PC-3 (cell line): Measurements from ENCODE around the gene GFY. TPM values are rescaled to one million over a fixed set of nuclear protein-coding genes. Genes with fewer than 3 reads are reported as not detected.
A peak's percentile ranks its signal among the peaks of the same experiment; 100 is the strongest.

Source experiments
- ATAC-seq: fragments of 200-7000 bp; cut with Tn5 transposase; 2 replicates; pipeline ENCODE4 v1.9.1; 2020; ENCODE audit warnings: mild to moderate bottlenecking, moderate library complexity
- BruUV-seq: library from RNA; stranded (reverse); fragments of 400-500 nt; replicated peaks from 2 replicates; lab custom pipeline; 2021; lab: Mats Ljungman, UMichigan
- CTCF ChIA-PET: fragments of 300-600 bp; sonication (Branson Sonifier 250); formaldehyde crosslinking; loops from one replicate; lab custom pipeline; 2022; ENCODE audit warnings: antibody characterized with exemption; lab: Charles Lee
- POLR2A ChIA-PET: fragments of 300-600 bp; sonication (Branson Sonifier 250); formaldehyde crosslinking; loops from one replicate; lab custom pipeline; 2022; ENCODE audit warnings: antibody characterized with exemption; ENCODE audit not compliant: unreplicated experiment; lab: Charles Lee
- DNase-seq: peaks from one replicate; pipeline ENCODE4 v3.0.0-alpha.2; 2015
- H2AFZ ChIP-seq: fragments of 300-600 bp; sonication (generic); 2 replicates; pipeline ENCODE4 v1.6.0; 2016; ENCODE audit warnings: antibody characterized with exemption, low read length
- H3F3A ChIP-seq: fragments of 300-600 bp; sonication (generic); one replicate; pipeline ENCODE4 v1.6.0; 2017; ENCODE audit warnings: antibody characterized with exemption, low read length, control low read depth, mild to moderate bottlenecking; ENCODE audit not compliant: unreplicated experiment
- H3K27ac ChIP-seq: fragments of 300-600 bp; sonication (generic); 2 replicates; pipeline ENCODE4 v1.5.1; 2016; ENCODE audit warnings: mild to moderate bottlenecking, low read length
- H3K27me3 ChIP-seq: fragments of 300-600 bp; sonication (generic); 2 replicates; pipeline ENCODE4 v1.6.1; 2016; ENCODE audit warnings: low read length, mixed read lengths
- H3K36me3 ChIP-seq: fragments of 300-600 bp; sonication (generic); 2 replicates; pipeline ENCODE4 v1.6.1; 2016; ENCODE audit warnings: low read depth, mixed run types, low read length, mixed read lengths
- H3K4me1 ChIP-seq: fragments of 300-600 bp; sonication (generic); 2 replicates; pipeline ENCODE4 v1.5.1; 2016; ENCODE audit warnings: low read length; ENCODE audit not compliant: insufficient read depth
- H3K4me2 ChIP-seq: fragments of 300-600 bp; sonication (generic); 2 replicates; pipeline ENCODE4 v1.6.0; 2016; ENCODE audit warnings: low read length
- H3K4me3 ChIP-seq: fragments of 300-600 bp; sonication (generic); 2 replicates; pipeline ENCODE4 v1.5.1; 2016; ENCODE audit warnings: mild to moderate bottlenecking, low read length, mixed read lengths
- H3K79me2 ChIP-seq: fragments of 300-600 bp; sonication (generic); 2 replicates; pipeline ENCODE4 v1.6.1; 2017; ENCODE audit warnings: low read length, mixed read lengths
- H3K9ac ChIP-seq: fragments of 300-600 bp; sonication (generic); 2 replicates; pipeline ENCODE4 v1.6.0; 2016; ENCODE audit warnings: mild to moderate bottlenecking, low read length
- H3K9me2 ChIP-seq: fragments of 300-600 bp; sonication (generic); replicated peaks from 2 replicates; pipeline ENCODE4 v1.6.1; 2016; ENCODE audit warnings: mixed run types, low read length, mixed read lengths
- H3K9me3 ChIP-seq: fragments of 300-600 bp; sonication (generic); 2 replicates; pipeline ENCODE4 v1.6.1; 2016; ENCODE audit warnings: low read length, mixed read lengths
- H4K20me1 ChIP-seq: fragments of 300-600 bp; sonication (generic); 2 replicates; pipeline ENCODE4 v1.6.1; 2016; ENCODE audit warnings: low read length, mixed read lengths
- CTCF ChIP-seq: fragments of 300-600 bp; sonication (generic); conservative IDR thresholded peaks from 2 replicates; pipeline ENCODE4 v1.5.1; 2017; ENCODE audit warnings: antibody characterized with exemption, low read depth, mild to moderate bottlenecking, low read length
- EZH2 ChIP-seq: fragments of 300-600 bp; sonication (generic); IDR thresholded peaks from one replicate; pipeline ENCODE4 v1.6.1; 2017; ENCODE audit warnings: antibody characterized with exemption, mild to moderate bottlenecking, low read length; ENCODE audit not compliant: unreplicated experiment
- EZH2phosphoT487 ChIP-seq: fragments of 300-600 bp; sonication (generic); IDR thresholded peaks from 2 replicates; pipeline ENCODE4 v1.6.1; 2018; ENCODE audit warnings: mild to moderate bottlenecking, antibody characterized with exemption, low read length, borderline replicate concordance
- intact Hi-C: fragments of 100-400 bp; cut with micrococcal nuclease; formaldehyde crosslinking; loops from 2 replicates; pipeline ENCODE4 v1.9.0; 2023
- total RNA-seq: library from RNA; depleted of rRNA; stranded (reverse); fragments of >200 nt; gene quantifications from 2 replicates; pipeline ENCODE4 v1.2.3, GENCODE V29; 2014

GFY gene
- total RNA-seq, 1 experiment from 2014 or later: not detected

GRCh38 chr19:49428547-49429451 lies 3.6 kb downstream of the GFY start:
- BruUV-seq: no TSS peak
- Histone ChIP-seq H3K9ac (no peak overlapping the region), H3K36me3 (no peaks in the 10 kb centered on the region), H3K9me3 (no peaks in the 10 kb centered on the region), H2AFZ (peak overlapping the region; percentile 85), H3K4me1 (0 out of 2 replicates have a peak, but pooled peaks cover 8% of the 10 kb centered on the region), H3K9me2 (no peaks in the 10 kb centered on the region), H3K79me2 (no peaks in the 10 kb centered on the region), H3K4me2 (peak overlapping the region; percentile 87), H4K20me1 (no peaks in the 10 kb centered on the region), H3K4me3 (peak overlapping the region; percentile 55), H3K27me3 (peaks cover 51% of the 10 kb centered on the region), H3F3A (no peaks in the 10 kb centered on the region), H3K27ac (no peak overlapping the region)
- DNase-seq (no peak), ATAC-seq (no peak)
- intact Hi-C loops: no loop called here
- CTCF ChIA-PET: no interaction called here
- TF ChIP-seq EZH2phosphoT487: no peak
- TF ChIP-seq EZH2: no peak
- no peak for TF ChIP-seq CTCF
- POLR2A ChIA-PET: no interaction called here

GRCh38 chr19:49430172-49430677 lies 5.0 kb downstream of the GFY start:
- Histone ChIP-seq H3K9me2 (no peaks in the 10 kb centered on the region), H3F3A (no peaks in the 10 kb centered on the region), H4K20me1 (no peaks in the 10 kb centered on the region), H3K9me3 (no peaks in the 10 kb centered on the region), H3K9ac (no peak overlapping the region), H3K4me3 (no peak overlapping the region), H3K4me1 (0 out of 2 replicates have a peak, but pooled peaks cover 8% of the 10 kb centered on the region), H3K4me2 (no peak overlapping the region), H3K79me2 (no peaks in the 10 kb centered on the region), H3K27ac (no peak overlapping the region), H3K27me3 (peaks cover 36% of the 10 kb centered on the region), H3K36me3 (no peaks in the 10 kb centered on the region), H2AFZ (no peak overlapping the region)
- ATAC-seq: no peak
- intact Hi-C loops: no loop called here
- ChIA-PET POLR2A (no interaction called here), CTCF (no interaction called here)
- BruUV-seq: no TSS peak
- no peak for DNase-seq
- TF ChIP-seq EZH2 (no peak), EZH2phosphoT487 (no peak), CTCF (no peak)
